Measurements from ENCODE around the gene TMEM143. TPM values are rescaled to one million over a fixed set of nuclear protein-coding genes. Genes with fewer than 3 reads are reported as not detected.

TMEM143 gene
- total and polyA plus RNA-seq, 2 donors (not counting 3 experiments of a cell fraction or from before 2014, with no cell fraction given): 5.4 to 7.3 TPM

DNA sequence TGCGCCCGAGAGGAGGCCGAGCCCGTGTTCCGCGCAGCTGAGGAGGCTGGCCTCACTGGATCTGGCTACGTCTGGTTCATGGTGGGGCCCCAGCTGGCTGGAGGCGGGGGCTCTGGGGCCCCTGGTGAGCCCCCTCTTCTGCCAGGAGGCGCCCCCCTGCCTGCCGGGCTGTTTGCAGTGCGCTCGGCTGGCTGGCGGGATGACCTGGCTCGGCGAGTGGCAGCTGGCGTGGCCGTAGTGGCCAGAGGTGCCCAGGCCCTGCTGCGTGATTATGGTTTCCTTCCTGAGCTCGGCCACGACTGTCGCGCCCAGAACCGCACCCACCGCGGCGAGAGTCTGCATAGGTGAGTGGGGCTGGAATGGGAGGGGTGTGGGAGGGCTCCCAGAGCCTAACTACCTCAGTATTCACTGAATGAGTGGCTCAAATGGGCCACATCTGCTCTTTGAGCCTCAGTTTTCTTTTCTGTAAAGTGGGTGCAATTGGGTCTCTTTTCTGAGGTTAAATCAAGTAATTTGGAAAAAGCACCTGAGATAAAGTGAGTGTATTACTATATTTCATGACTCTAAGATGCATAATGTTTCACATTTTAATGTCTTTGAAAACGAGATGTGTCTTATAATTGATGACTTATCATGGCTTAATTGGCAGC is 41.4 kb upstream of the TMEM143 start:
- Histone ChIP-seq H3K36me3 (ENCODE audit: control insufficient read depth in 2 of 2, extremely low read depth in 1 of 2, insufficient read depth in 2 of 2, low read length in 2 of 2) (no peaks in the 10 kb centered on the region), H3K27ac (ENCODE audit: insufficient read depth, low read depth, low read length) (no peak overlapping the region), H3K79me2 (ENCODE audit: control insufficient read depth, insufficient read depth, low read length) (no peaks in the 10 kb centered on the region), H3K4me3 (replicated peaks in 1 of 3; ENCODE audit: insufficient read depth in 1 of 3, low read depth in 1 of 3, low read length in 3 of 3) (no peak overlapping the region), H4K20me1 (replicated peaks; ENCODE audit: control insufficient read depth, extremely low read depth, insufficient read depth, low read length) (no peaks in the 10 kb centered on the region), H3K4me1 (ENCODE audit: control insufficient read depth, extremely low read depth, insufficient read depth, low read length) (no peaks in the 10 kb centered on the region), H3K9ac (replicated peaks; ENCODE audit: extremely low read depth, insufficient read depth, low read length) (no peak overlapping the region), H3K4me2 (ENCODE audit: insufficient read depth, low read length) (no peak overlapping the region), H3K9me3 (replicated peaks; ENCODE audit: control insufficient read depth, insufficient read depth, low read length) (no peaks in the 10 kb centered on the region), H2AFZ (ENCODE audit: low read depth, low read length) (no peak overlapping the region), H3K9me1 (replicated peaks; ENCODE audit: control insufficient read depth, extremely low read depth, insufficient read depth, low read length) (no peaks in the 10 kb centered on the region), H3K27me3 (ENCODE audit: control insufficient read depth in 2 of 2, insufficient read depth in 2 of 2, low read length in 2 of 2) (no peaks in the 10 kb centered on the region)
- dilution Hi-C loops (cut with MboI; ENCODE audit: extremely low pct_ligation_motif_present, low sequenced_read_pairs) (no loop called here), intact Hi-C loops (cut with micrococcal nuclease) (no loop called here)
- FAIRE-seq (no peak), DNase-seq (ENCODE audit: low read depth, low spot score) (no peak)
- CTCF ChIA-PET: interaction anchor here (2.5 kb wide), 1 partner anchor 14 kb away, joined by 12 read pairs; the partner anchor contains the start of gene KDELR1
- POLR2A ChIA-PET: no interaction called here
- TF ChIP-seq POLR2AphosphoS5 (IDR thresholded peaks at IDR 0.05; ENCODE audit: insufficient read depth, low read depth, low read length): no peak
- TF ChIP-seq JUN (IDR thresholded peaks at IDR 0.05; ENCODE audit: borderline replicate concordance, insufficient read depth, insufficient read length, low read depth): no peak
- no peak for TF ChIP-seq FOS (IDR thresholded peaks at IDR 0.05; ENCODE audit: borderline replicate concordance, insufficient read depth, low read length)
- TF ChIP-seq GATA2 (IDR thresholded peaks at IDR 0.05; ENCODE audit: insufficient read depth, insufficient read length, low read depth, low read length): no peak
- TF ChIP-seq POLR2A (IDR thresholded peaks at IDR 0.05; ENCODE audit: low read depth, low read length): no peak
- TF ChIP-seq, protein P1, sequence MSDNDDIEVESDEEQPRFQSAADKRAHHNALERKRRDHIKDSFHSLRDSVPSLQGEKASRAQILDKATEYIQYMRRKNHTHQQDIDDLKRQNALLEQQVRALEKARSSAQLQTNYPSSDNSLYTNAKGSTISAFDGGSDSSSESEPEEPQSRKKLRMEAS (IDR thresholded peaks at IDR 0.05; ENCODE audit: insufficient read depth, insufficient read length): no peak
- no peak for TF ChIP-seq EZH2 (IDR thresholded peaks at IDR 0.05; ENCODE audit: borderline replicate concordance, low read depth, low read length, severe bottlenecking)
- no peak for TF ChIP-seq MYC (IDR thresholded peaks at IDR 0.05; ENCODE audit: low read depth, low read length)
- TF ChIP-seq, protein P2, sequence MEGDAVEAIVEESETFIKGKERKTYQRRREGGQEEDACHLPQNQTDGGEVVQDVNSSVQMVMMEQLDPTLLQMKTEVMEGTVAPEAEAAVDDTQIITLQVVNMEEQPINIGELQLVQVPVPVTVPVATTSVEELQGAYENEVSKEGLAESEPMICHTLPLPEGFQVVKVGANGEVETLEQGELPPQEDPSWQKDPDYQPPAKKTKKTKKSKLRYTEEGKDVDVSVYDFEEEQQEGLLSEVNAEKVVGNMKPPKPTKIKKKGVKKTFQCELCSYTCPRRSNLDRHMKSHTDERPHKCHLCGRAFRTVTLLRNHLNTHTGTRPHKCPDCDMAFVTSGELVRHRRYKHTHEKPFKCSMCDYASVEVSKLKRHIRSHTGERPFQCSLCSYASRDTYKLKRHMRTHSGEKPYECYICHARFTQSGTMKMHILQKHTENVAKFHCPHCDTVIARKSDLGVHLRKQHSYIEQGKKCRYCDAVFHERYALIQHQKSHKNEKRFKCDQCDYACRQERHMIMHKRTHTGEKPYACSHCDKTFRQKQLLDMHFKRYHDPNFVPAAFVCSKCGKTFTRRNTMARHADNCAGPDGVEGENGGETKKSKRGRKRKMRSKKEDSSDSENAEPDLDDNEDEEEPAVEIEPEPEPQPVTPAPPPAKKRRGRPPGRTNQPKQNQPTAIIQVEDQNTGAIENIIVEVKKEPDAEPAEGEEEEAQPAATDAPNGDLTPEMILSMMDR (IDR thresholded peaks at IDR 0.05; ENCODE audit: extremely low read depth in 1 of 2, insufficient read depth in 1 of 2, low read depth in 1 of 2, low read length in 2 of 2): no peak
- no TSS peak for BruUV-seq (replicated peaks)
